NCI-H146 (cell line): ENCODE measurements around the gene HOXB6.

Experiments used
- DNase-seq: peaks from one replicate; lab custom pipeline; 2025; lab: John Stamatoyannopoulos, UW

HOXB6 gene

GRCh38 chr17:48552466-48553189, 52.2 kb downstream of the HOXB6 start:
- no peak for DNase-seq

GRCh38 chr17:48551596-48552465, 53.0 kb downstream of the HOXB6 start:
- no peak for DNase-seq

DNA sequence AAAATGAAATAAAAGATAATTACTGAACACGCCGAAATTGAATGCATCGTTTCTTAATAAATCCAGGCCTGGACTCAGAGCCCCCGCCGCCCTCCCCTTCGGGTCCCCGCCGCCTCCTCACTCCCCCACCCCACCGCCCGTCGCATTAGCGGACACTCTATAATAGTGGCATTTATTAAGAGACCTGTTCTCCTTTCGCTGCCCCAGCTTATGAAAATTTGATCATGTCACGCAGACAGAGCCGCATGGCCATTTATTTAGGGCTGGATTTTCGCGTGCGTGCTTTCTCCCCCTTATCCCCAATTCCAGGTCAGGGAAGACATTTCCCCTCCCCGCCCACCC, 53.6 kb downstream of the HOXB6 start:
- no peak for DNase-seq

GRCh38 chr17:48550502-48551213, 54.1 kb downstream of the HOXB6 start:
- DNase-seq, result no peak

- no peak for DNase-seq
Measured at GRCh38 chr17:48549914-48550501, 54.8 kb downstream of the HOXB6 start.

DNA sequence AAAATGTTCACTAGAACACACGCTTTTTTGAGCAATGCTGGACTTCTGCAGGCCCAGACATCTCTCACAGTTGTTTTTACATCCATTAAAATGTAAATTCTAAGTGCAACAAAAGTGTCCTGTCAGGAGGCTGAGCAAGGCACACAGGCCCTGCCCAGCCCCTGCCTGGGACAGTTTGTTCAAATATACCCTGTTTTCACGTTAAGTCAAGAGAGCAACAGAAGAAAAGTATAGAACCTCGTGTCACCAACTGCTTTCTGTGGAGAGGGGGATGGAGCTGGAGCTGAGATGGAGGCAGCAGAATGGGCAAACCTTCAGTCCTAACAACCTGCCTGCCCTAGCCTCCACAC, 55.5 kb downstream of the HOXB6 start:
- DNase-seq, result no peak

GRCh38 chr17:48548523-48549280, 56.1 kb downstream of the HOXB6 start:
- DNase-seq, result no peak

DNA sequence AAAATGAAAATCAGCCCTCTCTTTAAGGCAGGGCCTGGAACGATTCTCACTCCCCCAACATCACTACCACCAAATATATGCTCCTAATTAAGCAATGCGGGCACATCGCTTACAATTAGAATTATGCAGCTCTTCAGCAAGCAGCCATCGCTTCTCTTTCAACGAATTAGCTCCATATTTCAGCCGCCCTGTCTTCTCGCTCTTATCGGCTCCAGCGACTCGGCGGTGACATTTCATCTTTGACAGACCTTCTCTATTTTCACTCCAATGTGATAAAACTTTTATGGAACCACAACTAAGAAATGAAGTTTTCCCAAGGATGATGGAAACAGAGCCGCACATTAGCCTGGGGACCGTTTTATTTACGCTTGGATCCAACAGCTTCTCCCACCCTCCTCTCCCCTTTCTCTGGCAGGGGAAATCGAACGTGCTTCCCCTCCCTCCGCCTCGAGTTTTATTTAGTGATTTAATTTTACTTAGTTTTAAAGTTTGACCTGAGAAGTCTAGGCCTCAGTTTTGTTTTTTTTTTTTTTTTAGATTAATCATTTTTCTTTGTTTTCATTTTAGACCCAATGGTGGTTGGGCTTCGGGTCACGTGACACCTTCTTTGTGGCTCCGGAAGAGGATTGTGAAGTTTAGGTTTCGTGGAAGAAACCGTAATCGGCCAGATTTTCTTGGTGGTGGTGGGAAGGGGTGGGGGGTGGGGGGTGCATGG, 56.8 kb downstream of the HOXB6 start:
- no peak for DNase-seq

DNA sequence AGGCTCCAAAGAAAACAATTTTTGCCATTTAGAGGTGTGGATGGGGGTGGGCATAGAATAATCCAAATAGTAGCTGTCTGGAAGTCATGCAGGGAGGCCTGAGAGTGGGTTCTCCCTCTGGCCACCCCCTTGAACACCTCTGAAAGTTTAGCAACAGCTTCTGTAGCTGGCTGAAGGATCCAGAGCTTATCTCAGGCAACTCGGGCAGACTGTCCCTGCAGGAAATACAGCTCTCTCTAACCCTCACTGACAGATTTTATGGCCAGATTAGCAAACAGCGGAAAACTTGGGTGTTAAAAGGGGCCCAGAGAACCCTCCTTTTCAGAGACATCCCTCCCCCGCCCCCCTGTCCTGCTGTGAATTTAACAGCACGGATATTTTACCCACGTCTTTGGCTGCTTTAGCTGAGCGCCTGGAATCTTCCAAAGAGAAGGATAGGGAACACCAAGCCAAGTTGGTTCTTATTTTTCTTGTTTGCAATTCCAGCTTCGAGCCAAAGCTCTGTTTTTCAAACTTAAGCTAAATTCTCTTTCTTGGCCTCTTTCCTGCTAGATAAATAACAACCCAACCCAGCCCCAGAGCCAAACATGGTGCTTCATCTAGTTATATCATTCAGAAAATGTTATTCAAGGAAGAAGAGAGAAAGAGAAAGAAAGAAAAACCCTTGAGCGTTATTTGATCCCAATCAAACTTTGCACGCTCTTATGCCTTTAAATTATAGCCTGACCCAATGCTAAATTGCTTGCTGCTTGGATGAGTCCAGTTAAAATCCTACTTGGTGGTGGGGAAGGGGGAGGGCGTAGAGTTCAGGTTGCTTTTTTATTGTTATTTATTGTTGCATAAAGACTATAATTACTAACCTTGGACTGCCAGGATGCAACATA, 57.6 kb downstream of the HOXB6 start:
- no peak for DNase-seq

DNA sequence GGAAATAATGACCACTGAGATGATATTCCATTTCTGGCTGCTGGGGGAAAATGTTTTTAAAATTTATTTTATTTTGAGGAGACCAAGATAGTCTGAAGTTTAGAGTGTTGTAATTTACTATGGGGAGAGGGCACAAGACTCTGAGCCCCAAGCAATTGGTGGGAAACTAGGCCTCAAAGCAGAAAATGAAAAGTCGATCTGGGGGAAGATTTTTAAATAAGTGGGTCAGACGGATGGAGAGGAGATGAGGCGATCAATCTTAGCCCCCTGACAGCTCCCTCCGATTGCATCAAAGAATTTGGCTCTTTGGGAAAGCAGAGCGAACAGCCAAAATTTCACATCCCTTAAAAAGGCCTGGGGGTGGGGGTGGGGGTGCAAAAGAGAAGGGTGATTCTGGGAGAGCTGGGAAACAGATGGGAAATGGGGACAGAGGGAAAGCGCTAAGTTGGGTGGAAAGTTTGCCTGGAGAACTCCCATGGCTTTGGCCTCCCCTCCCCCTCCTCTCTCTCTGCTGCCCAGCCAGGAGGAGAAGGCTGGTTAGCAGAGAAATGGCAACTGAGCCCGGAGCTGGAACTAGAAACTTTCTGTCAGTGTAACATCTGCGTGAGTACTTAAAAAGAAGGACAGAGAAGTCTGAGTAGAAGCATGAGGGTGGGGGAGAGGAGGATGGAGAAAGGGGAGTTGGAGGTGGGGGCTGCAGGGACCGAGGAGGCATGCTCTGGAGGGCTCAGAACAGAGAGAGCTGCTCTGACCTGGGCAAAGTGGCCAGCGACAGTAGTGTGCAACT, 58.5 kb downstream of the HOXB6 start:
- no peak for DNase-seq
